Amygdala (tissue), 56 donors: ENCODE measurements around the gene TRIM7.
"Not testable (repeated sequence)": the region's sequence is repeated elsewhere in the genome, so short reads cannot be mapped to it uniquely, and the experiment has no call there.

Experiments
- DNase-seq, 56 donors: peaks; one replicate each; lab custom pipeline; 2025; lab: John Stamatoyannopoulos, UW

TRIM7 gene

DNA sequence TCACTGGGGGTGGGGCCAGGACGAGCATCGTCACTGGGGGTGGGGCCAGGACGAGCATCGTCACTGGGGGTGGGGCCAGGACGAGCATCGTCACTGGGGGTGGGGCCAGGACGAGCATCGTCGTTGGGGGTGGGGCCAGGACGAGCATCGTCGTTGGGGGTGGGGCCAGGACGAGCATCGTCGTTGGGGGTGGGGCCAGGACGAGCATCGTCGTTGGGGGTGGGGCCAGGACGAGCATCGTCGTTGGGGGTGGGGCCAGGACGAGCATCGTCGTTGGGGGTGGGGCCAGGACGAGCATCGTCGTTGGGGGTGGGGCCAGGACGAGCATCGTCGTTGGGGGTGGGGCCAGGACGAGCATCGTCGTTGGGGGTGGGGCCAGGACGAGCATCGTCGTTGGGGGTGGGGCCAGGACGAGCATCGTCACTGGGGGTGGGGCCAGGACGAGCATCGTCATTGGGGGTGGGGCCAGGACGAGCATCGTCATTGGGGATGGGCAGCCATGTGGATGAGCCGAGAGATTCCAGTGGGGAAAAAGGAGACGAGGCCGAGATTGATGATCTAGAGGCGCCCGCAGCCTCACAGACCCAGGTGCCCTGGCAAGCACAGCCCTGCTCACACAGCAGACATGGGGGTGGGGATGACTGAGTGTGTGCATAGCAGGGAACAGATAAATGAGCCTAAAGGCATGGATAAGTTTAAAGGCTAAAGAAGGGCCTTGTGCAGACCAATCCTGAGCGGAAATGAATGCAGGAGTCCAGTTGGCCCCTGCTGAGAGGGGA lies 44.1 kb downstream of the TRIM7 start:
- peak in 50 of 56 donors; percentile 10 to 87 (median 68) for DNase-seq

DNA sequence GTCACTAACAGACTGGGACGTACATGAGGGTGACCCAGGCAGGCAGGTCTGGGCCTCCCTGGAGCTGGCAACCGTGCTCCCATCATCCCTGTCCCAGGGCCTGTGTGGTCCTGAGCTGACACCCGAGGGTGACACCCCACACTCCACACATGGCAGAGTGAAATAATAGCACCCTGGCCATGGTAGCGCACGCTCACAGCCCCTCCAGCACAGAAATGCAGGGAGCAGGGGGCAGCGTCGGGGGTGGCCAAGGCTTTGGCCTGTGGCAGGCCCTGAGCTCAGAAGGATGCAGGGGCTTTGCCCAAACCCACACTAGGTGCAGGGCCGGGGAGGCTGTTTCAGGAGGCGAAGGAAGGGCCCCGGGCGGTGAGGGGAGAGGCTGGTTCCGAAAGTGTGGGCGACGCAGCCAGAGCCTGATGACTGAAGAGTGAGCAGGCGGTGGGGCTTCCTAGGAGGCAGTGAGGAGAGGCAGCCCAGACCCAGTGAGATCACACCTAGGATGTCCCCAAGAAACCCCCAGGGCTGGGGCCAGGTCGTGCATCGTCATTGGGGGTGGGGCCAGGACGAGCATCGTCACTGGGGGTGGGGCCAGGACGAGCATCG lies 44.7 kb downstream of the TRIM7 start:
- DNase-seq: peak in 41 of 56 donors; percentile 7 to 82 (median 42)

GRCh38 chr5:181159286-181160151 lies 45.5 kb downstream of the TRIM7 start:
- peak in 55 of 56 donors; percentile 25 to 93 (median 75) for DNase-seq

- DNase-seq: no peak
Measured at GRCh38 chr5:181158869-181159268, 46.1 kb downstream of the TRIM7 start.

DNA sequence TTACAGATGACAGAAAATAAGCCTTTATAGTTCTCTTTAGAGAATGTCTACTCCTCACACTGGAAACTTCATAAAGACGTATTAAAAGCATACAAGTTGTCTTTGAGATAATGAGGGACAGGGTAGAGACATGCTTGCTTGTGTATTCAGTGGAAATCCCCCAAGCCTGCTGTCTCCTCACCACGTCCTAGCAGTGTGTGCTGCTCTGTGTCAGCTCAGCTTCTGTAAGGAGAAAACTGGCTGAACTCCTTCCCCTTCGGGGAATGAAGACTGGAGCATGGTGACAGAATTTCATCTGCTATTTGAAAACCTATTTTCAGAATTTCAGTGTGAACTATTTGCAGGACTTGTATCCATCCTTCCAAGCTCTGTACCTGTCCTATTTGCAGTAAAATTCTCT lies 48.2 kb downstream of the TRIM7 start:
- no peak for DNase-seq

DNA sequence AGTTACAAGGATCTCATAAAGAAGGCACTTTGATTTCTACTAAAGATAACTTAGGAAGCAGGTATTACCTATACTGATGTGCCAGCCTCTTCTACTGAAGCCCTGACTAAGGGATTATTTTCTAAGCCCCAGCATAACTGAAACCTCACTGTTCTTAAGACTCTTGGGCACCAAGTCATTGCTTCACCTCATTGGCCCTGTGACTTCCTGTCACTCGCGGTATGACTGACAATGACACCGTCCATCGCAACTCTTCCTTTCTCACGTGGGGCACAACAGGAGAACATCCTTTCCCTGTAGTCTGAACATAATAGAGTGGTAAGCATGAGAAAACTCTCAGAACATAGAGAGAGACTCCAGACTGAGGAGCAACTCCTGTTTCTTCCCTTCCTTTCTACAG lies 51.2 kb downstream of the TRIM7 start:
- no peak for DNase-seq

- no peak for DNase-seq
Measured at GRCh38 chr5:181152406-181152805, 52.6 kb downstream of the TRIM7 start.

DNA sequence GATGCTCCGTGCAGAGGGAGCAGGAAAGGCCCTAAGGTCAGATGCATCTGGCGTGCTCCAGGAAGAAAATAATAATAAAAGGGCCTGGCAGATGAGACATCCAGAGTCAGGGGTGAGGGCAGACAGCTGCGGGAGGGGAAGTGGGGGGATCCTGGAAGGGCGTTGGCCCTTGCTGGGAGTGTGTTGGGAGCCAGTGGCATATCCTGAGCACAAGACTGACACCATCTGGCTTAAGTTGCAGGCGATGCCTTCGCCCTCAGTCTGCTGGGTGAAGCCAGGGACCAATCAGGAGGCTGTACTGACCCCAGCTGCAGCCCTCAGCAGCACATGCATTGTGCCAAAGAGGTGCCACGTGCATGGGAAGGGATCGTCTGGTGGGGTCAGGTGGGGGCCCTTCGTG lies 53.9 kb downstream of the TRIM7 start:
- DNase-seq: no peak

- DNase-seq: no peak
Measured at GRCh38 chr5:181149806-181150733, 54.9 kb downstream of the TRIM7 start.

GRCh38 chr5:181149355-181149754 lies 55.6 kb downstream of the TRIM7 start:
- DNase-seq: no peak

GRCh38 chr5:181146927-181147636 lies 57.9 kb downstream of the TRIM7 start, which contains the start of gene OR2V2:
Gene OR2V2 (plus strand): TSS chr5:181147586. CDS start chr5:181154943, 7,357 bp downstream.
- DNase-seq: not testable (repeated sequence)

GRCh38 chr5:181145133-181145532 lies 59.9 kb downstream of the TRIM7 start:
- DNase-seq: no peak
